IMR-90 (cell line): ENCODE data around the gene FAT1. TPM values are rescaled to one million over a fixed set of nuclear protein-coding genes. Genes with fewer than 3 reads are reported as not detected.

Source experiments
- ATAC-seq: fragments of 200-7000 bp; cut with Tn5 transposase; 2 replicates; pipeline ENCODE4 v1.9.1; 2020; ENCODE audit warnings: low read depth, mild to moderate bottlenecking, moderate library complexity
- BruUV-seq: library from RNA; stranded (reverse); fragments of 400-500 nt; replicated peaks from 2 replicates; lab custom pipeline; 2021; lab: Mats Ljungman, UMichigan
- CTCF ChIA-PET: fragments of 300-600 bp; formaldehyde crosslinking; extraction: SDS; loops from one replicate; lab custom pipeline; 2021; ENCODE audit warnings: antibody characterized with exemption; lab: Yijun Ruan, JAX
- POLR2A ChIA-PET: fragments of 300-600 bp; sonication (Branson Sonifier 250); formaldehyde crosslinking; loops from one replicate; lab custom pipeline; 2022; ENCODE audit warnings: antibody characterized with exemption; ENCODE audit not compliant: unreplicated experiment; lab: Charles Lee
- DNase-seq: peaks from one replicate; pipeline ENCODE4 v3.0.0; 2013
- H2AFZ ChIP-seq: replicated peaks from 2 replicates; pipeline ENCODE3; 2013; ENCODE audit warnings: low read length, mild to moderate bottlenecking; ENCODE audit not compliant: poor library complexity
- H2AK5ac ChIP-seq: 2 replicates; pipeline ENCODE4 v1.6.1; 2013; ENCODE audit warnings: low read depth, low read length, inconsistent platforms
- H2AK9ac ChIP-seq: replicated peaks from 2 replicates; pipeline ENCODE3; 2013; ENCODE audit warnings: mild to moderate bottlenecking, low read depth, low read length, moderate library complexity; ENCODE audit not compliant: poor library complexity
- H2BK120ac ChIP-seq: 2 replicates; pipeline ENCODE4 v1.6.1; 2013; ENCODE audit warnings: low read depth, low read length, inconsistent platforms
- H2BK15ac ChIP-seq: 3 replicates; pipeline ENCODE4 v1.6.1; 2013; ENCODE audit warnings: low read depth, low read length, inconsistent platforms
- H2BK20ac ChIP-seq: 2 replicates; pipeline ENCODE4 v1.6.1; 2013; ENCODE audit warnings: low read depth, mild to moderate bottlenecking, inconsistent platforms, low read length, moderate library complexity
- H2BK5ac ChIP-seq: 2 replicates; pipeline ENCODE4 v1.6.1; 2013; ENCODE audit warnings: mild to moderate bottlenecking, low read depth, low read length, inconsistent platforms; ENCODE audit not compliant: poor library complexity, severe bottlenecking
- H3K14ac ChIP-seq: replicated peaks from 2 replicates; pipeline ENCODE4 v1.6.1; 2013; ENCODE audit warnings: low read depth, low read length, inconsistent platforms
- H3K18ac ChIP-seq: 2 replicates; pipeline ENCODE4 v1.6.1; 2013; ENCODE audit warnings: low read depth, low read length, control low read depth
- H3K23ac ChIP-seq: 2 replicates; pipeline ENCODE4 v1.6.1; 2013; ENCODE audit warnings: low read depth, low read length, inconsistent platforms
- H3K27ac ChIP-seq: 2 replicates; pipeline ENCODE4 v1.5.1; 2013; ENCODE audit warnings: mild to moderate bottlenecking, control low read depth, low read length; ENCODE audit not compliant: insufficient read depth
- H3K27me3 ChIP-seq: 2 replicates; pipeline ENCODE4 v1.6.1; 2013; ENCODE audit warnings: low read length; ENCODE audit not compliant: control insufficient read depth, insufficient read depth
- H3K36me3 ChIP-seq: 2 replicates; pipeline ENCODE4 v1.6.1; 2013; ENCODE audit warnings: low read length, mixed read lengths; ENCODE audit not compliant: control insufficient read depth, insufficient read depth
- H3K4ac ChIP-seq: 2 replicates; pipeline ENCODE4 v1.6.1; 2013; ENCODE audit warnings: low read depth, low read length, inconsistent platforms
- H3K4me1 ChIP-seq: 2 replicates; pipeline ENCODE4 v1.6.1; 2013; ENCODE audit warnings: low read length, mixed read lengths; ENCODE audit not compliant: control insufficient read depth, insufficient read depth
- H3K4me2 ChIP-seq: 2 replicates; pipeline ENCODE4 v1.6.1; 2013; ENCODE audit warnings: low read depth, mild to moderate bottlenecking, control low read depth, low read length, moderate library complexity
- H3K4me3 ChIP-seq: 2 replicates; pipeline ENCODE4 v1.5.1; 2013; ENCODE audit warnings: low read depth, mild to moderate bottlenecking, control low read depth, low read length, moderate library complexity; ENCODE audit not compliant: insufficient read depth
- H3K56ac ChIP-seq: 2 replicates; pipeline ENCODE4 v1.6.1; 2013; ENCODE audit warnings: low read length, inconsistent platforms; ENCODE audit not compliant: insufficient read depth; ENCODE audit errors: extremely low read depth
- H3K79me1 ChIP-seq, 2 experiments: 2 replicates each; pipeline ENCODE4 v1.6.1; 2013; ENCODE audit warnings: low read length in 2 of 2, inconsistent platforms in 1 of 2, low read depth in 1 of 2
- H3K9ac ChIP-seq: 2 replicates; pipeline ENCODE4 v1.6.1; 2013; ENCODE audit warnings: low read depth, low read length, control low read depth
- H3K9me1 ChIP-seq: 2 replicates; pipeline ENCODE4 v1.6.1; 2013; ENCODE audit warnings: low read length, inconsistent platforms; ENCODE audit not compliant: insufficient read depth
- H3K9me3 ChIP-seq: 2 replicates; pipeline ENCODE4 v1.6.1; 2013; ENCODE audit warnings: low read length; ENCODE audit not compliant: control insufficient read depth, insufficient read depth
- H4K20me1 ChIP-seq: 2 replicates; pipeline ENCODE4 v1.6.1; 2013; ENCODE audit warnings: low read length, inconsistent platforms; ENCODE audit not compliant: insufficient read depth
- H4K5ac ChIP-seq: 2 replicates; pipeline ENCODE4 v1.6.1; 2013; ENCODE audit warnings: mild to moderate bottlenecking, low read depth, low read length, control low read depth
- H4K8ac ChIP-seq, 2 experiments: 2 replicates each; pipeline ENCODE4 v1.6.1; 2013; ENCODE audit warnings: low read depth in 2 of 2, low read length in 2 of 2, control low read depth in 1 of 2, inconsistent platforms in 1 of 2
- H4K91ac ChIP-seq: 2 replicates; pipeline ENCODE4 v1.6.1; 2013; ENCODE audit warnings: low read depth, low read length, inconsistent platforms; ENCODE audit not compliant: insufficient read depth
- MAZ ChIP-seq: IDR thresholded peaks from 2 replicates; pipeline ENCODE4 v1.6.1; 2012; ENCODE audit warnings: low read depth, mild to moderate bottlenecking, low read length, improper control_type of control experiment, moderate library complexity, borderline replicate concordance
- POLR2A ChIP-seq: IDR thresholded peaks from 2 replicates; pipeline ENCODE4 v1.6.1; 2012; ENCODE audit warnings: mild to moderate bottlenecking, low read depth, low read length
- RCOR1 ChIP-seq: IDR thresholded peaks from 2 replicates; pipeline ENCODE4 v1.6.1; 2012; ENCODE audit warnings: mild to moderate bottlenecking, low read length, improper control_type of control experiment; ENCODE audit not compliant: insufficient replicate concordance
- WGBS, 2 experiments: methylation state at CpG; one replicate each; pipeline versions ENCODE4 v1.1.5 to v1.1.7; 2013; ENCODE audit warnings: missing lambda C conversion rate in 2 of 2; ENCODE audit not compliant: insufficient read length in 1 of 2; ENCODE audit errors: extremely low coverage in 2 of 2; 5-methylcytosine and 5-hydroxymethylcytosine counted together
- dilution Hi-C: fragments of 300-500 bp; cut with HindIII; formaldehyde crosslinking; loops from one replicate; pipeline ENCODE4 v1.14.3; 2018; ENCODE audit warnings: low sequenced_read_pairs; ENCODE audit not compliant: unreplicated experiment
- in situ Hi-C: fragments of 300-500 bp; cut with MboI; formaldehyde crosslinking; loops from 3 replicates; pipeline ENCODE4 v1.14.3; 2019; ENCODE audit warnings: low sequenced_read_pairs, inconsistent platforms, mixed read lengths
- intact Hi-C: fragments of 100-400 bp; cut with micrococcal nuclease; formaldehyde crosslinking; loops from 2 replicates; pipeline ENCODE4 v1.10.0; 2022
- polyA plus RNA-seq, 3 experiments: library from polyadenylated mRNA; depleted of rRNA; stranded (reverse); fragments of >200 nt; gene quantifications; 2 replicates each; pipeline ENCODE4 v1.2.3, GENCODE V29; 2012; ENCODE audit warnings: low replicate concordance in 1 of 3
- total RNA-seq: library from RNA; depleted of rRNA; stranded (reverse); fragments of >200 nt; gene quantifications from 2 replicates; pipeline ENCODE4 v1.2.3, GENCODE V29; 2012

FAT1 gene
- total and polyA plus RNA-seq, 2 of the 4 experiments (the other 2 are of a cell fraction), result 156 to 519 TPM

DNA sequence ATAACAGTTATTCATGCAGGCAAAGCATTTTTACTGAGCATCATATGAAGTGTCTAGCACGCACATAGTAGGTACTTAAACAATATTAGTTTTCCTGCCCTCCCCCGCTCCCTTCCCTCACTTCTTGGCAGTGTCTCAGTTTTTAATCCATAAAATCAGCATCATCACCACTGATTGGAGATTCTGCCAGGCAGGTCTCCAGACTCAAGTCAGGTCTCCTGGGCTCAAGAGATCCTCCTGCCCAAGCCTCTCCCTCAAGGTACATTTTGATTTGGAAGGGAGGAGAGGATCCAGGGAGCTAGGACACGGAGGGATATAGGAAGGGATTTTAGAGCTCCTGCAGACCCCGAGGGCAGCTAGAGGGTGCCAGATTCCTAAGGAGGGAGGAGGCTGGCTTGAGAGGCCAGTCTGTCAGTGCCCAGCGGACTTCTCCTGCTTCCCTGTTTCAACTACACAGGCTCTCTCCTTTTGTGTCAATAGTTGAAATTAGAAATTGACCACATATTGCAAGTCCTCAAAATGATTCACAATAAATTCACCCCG is 4.4 kb upstream of the FAT1 start:
- Histone ChIP-seq H4K91ac (peak overlapping the region; percentile 58), H3K4ac (peak overlapping the region; percentile 49), H4K20me1 (peaks cover 10% of the 10 kb centered on the region), H3K4me2 (peak overlapping the region; percentile 93), H2BK15ac (peak overlapping the region; percentile 50; the same call in 1 of the 3 replicates), H3K9me3 (no peaks in the 10 kb centered on the region), H4K5ac (peak overlapping the region; percentile 83), H2BK20ac (peak overlapping the region; percentile 84), H3K4me1 (peaks cover 10% of the 10 kb centered on the region), H3K9me1 (0 out of 2 replicates have a peak, but pooled peaks cover 2% of the 10 kb centered on the region), H3K79me1 (peaks cover 0 to 22% of the 10 kb centered on the region in 2 experiments; a peak in 3 of 4 replicates), H2AFZ (no peak overlapping the region), H3K27me3 (no peaks in the 10 kb centered on the region), H3K23ac (peak overlapping the region; percentile 91; the same call in 1 of the 2 replicates), H3K56ac (no peak overlapping the region), H3K27ac (peak overlapping the region; percentile 60), H3K9ac (peak overlapping the region; percentile 81), H2AK5ac (peak overlapping the region; percentile 37; the same call in 1 of the 2 replicates), H4K8ac (peak overlapping the region; percentile 37 to 74; a peak in 2 of 4 replicates), H3K18ac (peak overlapping the region; percentile 78), H2AK9ac (no peak overlapping the region), H2BK5ac (peak overlapping the region; percentile 61), H2BK120ac (peak overlapping the region; percentile 74), H3K36me3 (peaks cover 4% of the 10 kb centered on the region; the same call in 1 of the 2 replicates), H3K4me3 (peak overlapping the region; percentile 89), H3K14ac (peak overlapping the region; percentile 15; the same call in 1 of the 2 replicates)
- ChIA-PET POLR2A (interaction anchor here (0.6 to 0.7 kb wide), 2 partner anchors 18 to 81 kb away, joined by 3 to 4 read pairs; no protein-coding TSS in a partner anchor), CTCF (interaction anchor here (0.6 to 1.2 kb wide), 3 partner anchors 10 to 927 kb away, joined by 3 read pairs; no protein-coding TSS in a partner anchor)
- in situ Hi-C loops, result loop anchor here (10.0 to 25.0 kb wide), 2 partner anchors 209 to 877 kb away; no protein-coding TSS in a partner anchor
- TF ChIP-seq POLR2A, result no peak
- TF ChIP-seq RCOR1, result no peak
- peak; percentile 22; the same call in 1 of the 2 replicates for TF ChIP-seq MAZ
- ATAC-seq (no peak), DNase-seq (no peak)
- dilution Hi-C loops, result no loop called here
- no TSS peak for BruUV-seq
- WGBS, 2 experiments, result no CpG with 5 or more reads among the region's 6 CpGs
- intact Hi-C loops, result loop anchor here (2.0 to 10.0 kb wide), 11 partner anchors 45 to 1177 kb away; no protein-coding TSS in a partner anchor
